TTC549 (cell line): Measurements from ENCODE around the gene TAC1.
"Not testable (repeated sequence)": the region's sequence is repeated elsewhere in the genome, so short reads cannot be mapped to it uniquely, and the experiment has no call there.

Source experiments
- FAIRE-seq: peaks from 2 replicates; lab custom pipeline; 2012; peaks lifted over from hg19 to GRCh38; lab: Jason Lieb, UNC

Gene TAC1

GRCh38 chr7:97731736-97732564 is at the start of gene TAC1:
TSS of gene TAC1 (plus strand) at chr7:97732086. CDS start at chr7:97732613, 527 bp downstream.
- no peak for FAIRE-seq

GRCh38 chr7:97685952-97686351 is 45.9 kb upstream of the TAC1 start:
- no peak for FAIRE-seq

- FAIRE-seq = no peak
These were observed 38.3 kb upstream of the TAC1 start for GRCh38 chr7:97693586-97693985.

- no peak for FAIRE-seq
These were observed 37.5 kb upstream of the TAC1 start for GRCh38 chr7:97694355-97694754.

GRCh38 chr7:97697396-97697795 is 34.5 kb upstream of the TAC1 start:
- no peak for FAIRE-seq

- FAIRE-seq = no peak
These were observed 9.5 kb upstream of the TAC1 start for GRCh38 chr7:97722386-97722785.

- no peak for FAIRE-seq
These were observed 834 bp downstream of the TAC1 start for GRCh38 chr7:97732565-97733275.

- no peak for FAIRE-seq
These were observed 1.6 kb downstream of the TAC1 start for GRCh38 chr7:97733276-97734161.

- FAIRE-seq = no peak
These were observed 2.4 kb downstream of the TAC1 start for GRCh38 chr7:97734255-97734654.

- no peak for FAIRE-seq
These were observed 3.2 kb downstream of the TAC1 start for GRCh38 chr7:97735075-97735474.

GRCh38 chr7:97748482-97748881 is 16.6 kb downstream of the TAC1 start:
- no peak for FAIRE-seq

GRCh38 chr7:97751566-97751965 is 19.7 kb downstream of the TAC1 start:
- no peak for FAIRE-seq

- no peak for FAIRE-seq
These were observed 20.3 kb downstream of the TAC1 start for GRCh38 chr7:97752215-97752614.

- FAIRE-seq = no peak
These were observed 25.9 kb downstream of the TAC1 start for GRCh38 chr7:97757824-97758223.

- no peak for FAIRE-seq
These were observed 39.0 kb downstream of the TAC1 start for GRCh38 chr7:97770850-97771249.

- FAIRE-seq = no peak
These were observed 39.7 kb downstream of the TAC1 start for GRCh38 chr7:97771576-97771975.

GRCh38 chr7:97772045-97772901 is 40.4 kb downstream of the TAC1 start:
- no peak for FAIRE-seq

- FAIRE-seq = not testable (repeated sequence)
These were observed 54.5 kb downstream of the TAC1 start for GRCh38 chr7:97786398-97786797.
